Adrenal gland (tissue), 5 donors: ENCODE data around the gene DGCR8.

Experiments
- POLR2A ChIP-seq, 2 donors: fragments of 450-650 bp; IDR thresholded peaks; one replicate each; pipeline ENCODE4 v1.6.1; 2017; ENCODE audit warnings: antibody characterized with exemption in 2 of 2, mild to moderate bottlenecking in 2 of 2, moderate library complexity in 1 of 2
- TF ChIP-seq, protein P1 (sequence below), 6 experiments: fragments of 450-650 bp in 4 of 6; fragments of 200-600 bp in 2 of 6; sonication (generic) in 1 of 6; IDR thresholded peaks; 1 replicate in 5 of 6; 2 replicates in 1 of 6; pipeline versions ENCODE4 v1.5.1 to v1.8.0; 2016 to 2021; ENCODE audit warnings: antibody characterized with exemption in 6 of 6, mild to moderate bottlenecking in 2 of 6, moderate library complexity in 1 of 6
- donor health status: DM: no; HTN: no; CAD: no.

GRCh38 chr22:20055654-20056053 lies 24.4 kb upstream of the DGCR8 start:
- TF ChIP-seq, protein P1, sequence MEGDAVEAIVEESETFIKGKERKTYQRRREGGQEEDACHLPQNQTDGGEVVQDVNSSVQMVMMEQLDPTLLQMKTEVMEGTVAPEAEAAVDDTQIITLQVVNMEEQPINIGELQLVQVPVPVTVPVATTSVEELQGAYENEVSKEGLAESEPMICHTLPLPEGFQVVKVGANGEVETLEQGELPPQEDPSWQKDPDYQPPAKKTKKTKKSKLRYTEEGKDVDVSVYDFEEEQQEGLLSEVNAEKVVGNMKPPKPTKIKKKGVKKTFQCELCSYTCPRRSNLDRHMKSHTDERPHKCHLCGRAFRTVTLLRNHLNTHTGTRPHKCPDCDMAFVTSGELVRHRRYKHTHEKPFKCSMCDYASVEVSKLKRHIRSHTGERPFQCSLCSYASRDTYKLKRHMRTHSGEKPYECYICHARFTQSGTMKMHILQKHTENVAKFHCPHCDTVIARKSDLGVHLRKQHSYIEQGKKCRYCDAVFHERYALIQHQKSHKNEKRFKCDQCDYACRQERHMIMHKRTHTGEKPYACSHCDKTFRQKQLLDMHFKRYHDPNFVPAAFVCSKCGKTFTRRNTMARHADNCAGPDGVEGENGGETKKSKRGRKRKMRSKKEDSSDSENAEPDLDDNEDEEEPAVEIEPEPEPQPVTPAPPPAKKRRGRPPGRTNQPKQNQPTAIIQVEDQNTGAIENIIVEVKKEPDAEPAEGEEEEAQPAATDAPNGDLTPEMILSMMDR (IDR thresholded peaks at IDR 0.05): no peak
- no peak for TF ChIP-seq POLR2A (IDR thresholded peaks at IDR 0.05)
